Stimulated activated CD8-positive, alpha-beta memory T cell treated with anti-CD3 and anti-CD28 coated beads, Interleukin-12 subunit alpha, Interleukin-12 subunit beta, amount 100 ng/mL, for 24 hours (primary cell): Measurements from ENCODE around the gene WNT1.
A peak's percentile ranks its signal among the peaks of the same experiment; 100 is the strongest.

Experiments used
- DNase-seq: peaks from one replicate; pipeline ENCODE4 v3.0.0-alpha.2; 2020; ENCODE audit errors: extremely low read depth

The WNT1 gene

DNA sequence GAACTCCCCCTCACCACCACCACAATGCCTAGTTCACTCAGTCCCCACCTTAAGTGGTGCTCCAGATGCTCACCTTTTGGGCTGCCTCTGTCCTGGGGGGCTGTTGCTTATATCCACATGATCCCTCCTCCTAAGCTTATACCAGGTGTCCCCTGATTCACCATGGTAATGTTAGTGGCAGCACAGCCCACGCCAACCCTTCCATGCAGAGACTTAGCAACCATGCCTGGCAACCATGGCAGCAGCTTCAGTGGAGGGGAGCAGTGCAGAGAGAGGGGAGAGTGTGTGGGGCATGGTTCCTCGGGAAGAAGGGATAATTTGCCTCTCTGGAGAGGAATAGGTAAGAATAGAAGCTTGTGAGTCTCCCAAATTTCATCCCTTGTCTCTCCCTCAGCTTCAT is 22.2 kb downstream of the WNT1 start:
- no peak for DNase-seq

DNA sequence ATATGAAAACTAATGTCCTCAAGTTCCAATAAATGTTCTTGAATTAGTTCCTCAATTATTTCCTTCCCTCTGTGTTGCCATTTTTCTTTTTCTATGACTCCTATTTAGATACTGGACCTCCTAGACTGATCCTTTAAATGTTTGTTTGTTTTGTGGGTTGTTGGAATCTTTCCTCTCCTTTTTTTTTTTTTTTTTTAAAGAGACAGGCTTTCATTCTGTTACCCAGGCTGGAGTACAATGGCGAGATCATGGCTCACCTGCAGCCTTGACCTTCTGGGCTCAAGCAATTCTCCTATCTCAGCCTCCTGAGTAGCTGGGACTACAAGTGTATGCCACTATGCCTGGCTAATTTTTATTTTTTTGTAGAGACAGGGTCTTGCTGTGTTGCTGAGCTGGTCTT is 30.8 kb downstream of the WNT1 start:
- no peak for DNase-seq

DNA sequence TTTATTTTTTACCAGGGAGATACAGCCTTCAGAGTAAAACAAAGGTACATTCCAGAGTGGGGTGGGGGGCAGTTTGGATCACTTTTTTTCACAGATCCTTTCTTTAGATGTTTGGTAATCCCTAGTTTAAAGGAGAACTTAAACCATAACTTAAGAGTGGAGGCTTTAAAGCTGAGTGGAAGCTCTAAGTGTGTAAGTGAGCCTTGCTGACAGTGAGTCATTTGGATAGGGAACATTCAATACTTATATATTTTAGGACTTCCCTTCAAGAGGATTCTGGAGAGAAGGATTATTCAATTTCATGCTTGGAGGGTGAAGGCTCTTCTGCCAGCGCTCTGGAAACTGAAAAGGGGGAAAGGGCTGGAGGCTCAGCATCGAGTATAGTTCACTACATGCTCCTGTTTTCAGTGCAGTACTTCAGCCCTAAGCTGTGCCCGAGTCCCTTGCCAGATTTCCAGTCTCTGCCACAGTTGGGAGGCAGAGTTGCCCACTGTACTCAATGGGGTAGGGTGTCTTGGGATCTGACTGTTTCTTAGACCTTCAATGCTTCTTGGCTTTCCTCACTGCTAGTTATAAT is 32.1 kb downstream of the WNT1 start:
- DNase-seq, result no peak

DNA sequence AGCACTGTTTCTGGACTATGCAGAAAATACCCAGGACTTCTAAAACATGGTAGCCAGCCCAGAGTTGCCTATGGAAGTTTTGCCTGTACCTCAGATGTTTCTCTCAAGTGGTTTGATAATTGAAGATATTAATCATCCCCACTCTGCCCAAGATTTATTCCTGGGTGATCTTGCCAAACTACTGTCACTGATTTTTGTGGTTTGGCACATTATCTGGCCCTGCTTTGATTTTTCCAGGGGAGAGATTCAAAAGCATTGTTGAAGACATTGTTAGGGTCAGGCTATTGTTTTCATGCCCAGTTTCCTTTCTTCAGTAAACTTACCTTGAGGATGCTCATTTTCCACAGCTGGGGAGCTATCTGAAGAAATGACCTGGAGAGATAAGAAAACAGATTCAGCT is 34.6 kb downstream of the WNT1 start:
- DNase-seq, result no peak

- no peak for DNase-seq
Measured at GRCh38 chr12:49013428-49013827, 35.3 kb downstream of the WNT1 start.

- no peak for DNase-seq
Measured at GRCh38 chr12:49014547-49014946, 36.4 kb downstream of the WNT1 start.

- no peak for DNase-seq
Measured at GRCh38 chr12:49015196-49015595, 37.1 kb downstream of the WNT1 start.

- DNase-seq, result no peak
Measured at GRCh38 chr12:49017891-49018260, 39.8 kb downstream of the WNT1 start.

DNA sequence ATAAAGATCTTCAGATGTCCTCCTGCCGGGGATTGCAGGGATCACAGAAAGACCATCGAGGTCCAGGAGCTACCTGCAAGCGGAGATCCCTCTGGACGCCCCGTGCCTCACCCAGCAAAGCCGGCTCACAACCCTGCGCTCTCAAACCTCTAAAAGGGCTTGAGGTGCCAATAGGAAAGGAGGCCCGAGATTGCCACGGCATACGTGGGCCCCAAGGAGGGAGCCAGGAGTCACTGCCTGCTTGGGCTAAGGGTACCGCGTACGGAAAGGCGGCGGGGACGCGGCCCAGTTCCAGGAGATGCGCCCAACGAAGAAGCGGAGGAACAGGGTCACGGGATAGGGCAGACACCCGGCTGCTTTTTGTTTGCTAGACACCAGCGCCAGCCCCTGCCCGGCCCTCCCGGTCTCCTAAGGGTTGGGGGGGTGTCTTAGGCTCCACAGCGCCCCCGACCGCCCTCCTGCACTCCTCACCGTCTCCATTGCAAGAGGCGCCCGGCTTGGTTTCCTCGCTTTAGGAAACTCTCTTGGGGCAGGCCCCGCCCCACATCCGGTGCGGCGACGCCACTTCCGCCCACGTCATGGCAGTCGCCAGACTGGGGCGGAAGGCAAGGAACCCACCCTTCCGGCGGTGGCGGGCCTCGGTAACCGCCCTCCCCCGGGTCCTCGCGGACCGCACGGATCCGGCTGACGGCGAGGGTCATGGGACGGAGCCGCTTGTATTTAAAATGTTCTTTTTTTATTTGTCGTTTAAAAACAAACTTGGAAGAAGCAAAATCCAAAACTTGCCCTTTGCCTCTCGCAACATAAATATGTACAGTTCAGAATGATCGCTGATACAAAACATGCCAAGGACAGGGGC is 40.4 kb downstream of the WNT1 start, which contains the start of gene PRKAG1:
PRKAG1 (minus strand) TSS at position 516 of the 859 bp plus-strand sequence; CDS start at position 480, 36 bp downstream.
- peak; percentile 90 for DNase-seq

DNA sequence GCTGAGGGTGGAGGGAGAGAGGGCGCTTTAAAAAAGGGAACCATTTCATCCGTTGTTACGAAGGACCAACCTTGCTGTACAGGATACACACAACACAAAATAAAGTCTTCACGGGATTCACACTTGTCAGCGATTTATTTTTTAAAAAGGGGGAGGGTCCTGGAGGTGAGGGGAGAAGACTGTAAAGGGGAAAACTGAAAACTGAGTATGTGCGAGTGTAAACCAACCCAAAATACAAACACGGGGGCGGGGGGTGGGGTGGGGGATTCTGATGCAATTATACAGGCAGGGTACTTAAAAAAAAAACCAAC is 41.0 kb downstream of the WNT1 start:
- no peak for DNase-seq

DNA sequence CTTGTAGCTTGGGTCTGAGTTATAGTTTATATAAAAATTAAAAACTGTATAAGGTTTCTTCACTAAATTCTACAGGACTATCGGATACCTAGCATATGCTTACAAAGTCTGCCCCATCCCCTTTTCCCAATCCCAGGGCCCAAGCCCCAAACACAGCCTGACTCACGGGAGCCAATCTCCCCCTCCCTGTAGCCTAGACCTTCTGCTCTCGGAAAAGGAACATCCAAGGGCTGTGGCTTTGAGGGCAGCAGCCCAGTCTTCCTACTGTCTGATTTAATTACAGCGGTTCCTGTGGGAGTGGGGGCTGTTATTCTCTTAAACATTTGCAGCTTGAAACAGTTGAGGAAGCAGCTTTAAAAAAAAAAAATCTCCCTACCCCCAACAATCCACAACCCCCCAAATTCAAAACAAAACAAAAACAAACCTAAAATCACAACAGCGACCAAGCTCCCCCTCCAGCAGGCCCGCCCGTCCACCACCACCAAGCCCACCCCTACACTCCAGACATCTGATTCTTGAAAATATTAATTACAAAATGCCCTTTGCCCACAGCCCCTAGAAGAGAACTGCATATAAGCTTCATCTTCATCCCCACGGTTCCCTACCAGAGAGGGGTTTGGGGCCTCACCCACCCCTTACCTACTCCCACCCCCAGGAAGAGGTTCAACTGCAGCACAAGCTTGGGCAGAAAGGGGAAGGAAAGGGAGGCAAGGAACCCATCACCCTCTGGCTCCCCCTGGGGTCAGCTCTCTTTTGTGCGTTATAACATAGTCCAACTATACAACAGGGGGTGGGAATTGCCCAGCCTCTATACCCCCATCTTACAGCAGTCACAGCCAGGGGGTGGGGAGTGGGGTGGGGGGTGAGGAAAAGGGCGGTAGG is 41.6 kb downstream of the WNT1 start:
- DNase-seq, result no peak

DNA sequence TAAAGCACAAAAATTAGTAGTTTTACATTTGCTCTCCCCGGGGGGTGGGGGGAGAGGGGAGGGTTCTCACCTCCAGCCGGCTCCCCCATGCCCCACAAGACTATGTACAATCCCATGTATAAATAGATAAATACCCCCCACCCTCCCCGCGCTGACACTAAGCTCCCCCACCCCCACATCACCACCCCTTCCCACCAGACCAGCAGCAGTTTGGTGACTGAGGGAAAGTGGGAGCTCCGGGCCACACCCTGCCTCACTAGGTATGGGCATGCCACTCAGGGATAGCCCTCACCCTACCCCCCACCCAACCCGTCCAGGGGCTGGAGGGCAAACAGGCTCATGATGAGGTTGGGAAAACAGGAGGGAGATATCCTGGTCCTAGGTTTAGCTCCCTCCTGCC is 42.3 kb downstream of the WNT1 start:
- no peak for DNase-seq

GRCh38 chr12:49021292-49021915 is 43.3 kb downstream of the WNT1 start:
- DNase-seq, result no peak

DNA sequence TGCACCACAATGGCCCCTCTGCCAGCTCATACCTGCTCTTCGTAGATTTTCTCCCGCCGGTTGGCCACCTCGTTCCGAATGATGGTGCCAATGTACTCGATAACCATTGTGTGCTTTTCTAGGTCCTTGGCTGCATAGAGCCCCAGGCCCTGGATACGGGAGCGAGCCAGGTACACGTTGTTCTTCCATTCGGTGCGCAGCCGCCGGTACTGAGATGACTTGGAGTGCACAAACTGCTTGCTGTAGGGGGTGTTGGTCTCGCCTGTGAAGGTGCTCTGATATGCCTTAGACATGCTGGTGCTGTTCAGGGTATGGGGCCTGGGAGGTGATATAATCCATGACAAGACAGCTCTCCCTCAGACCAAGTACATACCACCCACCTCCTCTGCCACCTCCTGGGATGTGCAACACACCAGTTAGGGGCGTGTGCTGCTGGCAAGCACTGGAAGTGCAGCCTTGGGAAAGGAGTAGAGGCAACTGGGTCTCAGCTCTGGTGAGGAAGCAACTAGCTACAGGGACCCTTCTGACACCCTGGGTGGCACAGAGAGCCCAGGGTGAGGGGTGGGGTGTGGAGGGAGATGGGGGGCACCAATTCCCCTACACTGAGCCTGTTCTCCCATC is 44.5 kb downstream of the WNT1 start:
- no peak for DNase-seq

GRCh38 chr12:49023812-49024211 is 45.7 kb downstream of the WNT1 start:
- DNase-seq, result no peak

- no peak for DNase-seq
Measured at GRCh38 chr12:49024543-49024942, 46.4 kb downstream of the WNT1 start.

GRCh38 chr12:49025463-49025862 is 47.3 kb downstream of the WNT1 start:
- DNase-seq, result no peak

- no peak for DNase-seq
Measured at GRCh38 chr12:49026101-49026500, 48.0 kb downstream of the WNT1 start.

GRCh38 chr12:49026678-49027480 is 48.8 kb downstream of the WNT1 start:
- DNase-seq, result no peak

GRCh38 chr12:49027846-49028555 is 49.9 kb downstream of the WNT1 start:
- DNase-seq, result no peak
